ENCODE results near the gene EIPR1. TPM values are rescaled to one million over a fixed set of nuclear protein-coding genes. Genes with fewer than 3 reads are reported as not detected.

Gene EIPR1
- total RNA-seq, 1 experiment from 2014 or later: 27.8 TPM

DNA sequence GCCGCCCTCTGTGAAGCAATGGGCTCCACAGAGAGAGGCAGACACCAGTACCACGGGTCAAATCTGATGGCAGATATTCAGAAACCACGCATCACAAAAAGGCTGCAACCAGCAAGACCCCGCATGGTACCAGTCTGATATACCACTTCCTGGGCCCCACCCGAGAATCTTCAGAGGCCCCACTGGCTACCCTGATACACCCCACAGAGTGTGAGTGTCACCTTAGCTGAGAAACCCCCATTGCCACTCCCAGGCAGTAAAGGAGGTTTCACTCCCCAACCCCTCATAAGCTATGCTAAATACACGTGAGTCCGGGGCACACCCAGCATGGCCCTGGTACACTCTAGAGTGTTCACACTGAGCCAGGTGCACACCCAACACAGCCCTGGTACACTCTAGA is 160.0 kb downstream of the EIPR1 start:
- Mint-ChIP-seq H3K4me1 (peaks cover 7 to 13% of the 10 kb centered on the region in 2 experiments), H3K9me3 (peaks cover 15 to 16% of the 10 kb centered on the region in 2 experiments), H3K27me3 (ENCODE audit: low read depth) (no peaks in the 10 kb centered on the region), H3K36me3 (ENCODE audit: insufficient read depth in 1 of 3, low read depth in 3 of 3) (peaks cover 16 to 18% (median 17%) of the 10 kb centered on the region in 3 experiments), H3K4me3 (no peak overlapping the region), H3K27ac (no peak overlapping the region)
- Histone ChIP-seq H3K18ac (ENCODE audit: insufficient read length, low read depth, low read length) (no peak overlapping the region), H3K4me1 (ENCODE audit: insufficient read depth, low read length) (no peaks in the 10 kb centered on the region; the same call in 1 of the 2 replicates), H4K20me1 (ENCODE audit: control insufficient read depth, insufficient read depth, insufficient read length) (no peaks in the 10 kb centered on the region), H3K23ac (ENCODE audit: insufficient read length, low read depth, low read length) (no peak overlapping the region), H2BK5ac (ENCODE audit: insufficient read length, low read length) (no peak overlapping the region), H3K9me3 (ENCODE audit: control insufficient read depth, low read depth, low read length) (peaks cover 7% of the 10 kb centered on the region), H2BK15ac (ENCODE audit: low read depth, low read length) (no peak overlapping the region), H4K5ac (ENCODE audit: insufficient read length, low read depth, low read length) (no peak overlapping the region), H3K4ac (ENCODE audit: low read depth, low read length) (no peak overlapping the region), H3K4me2 (ENCODE audit: insufficient read depth, insufficient read length, low read length) (no peak overlapping the region), H3K9ac (ENCODE audit: extremely low read depth, insufficient read length, low read length) (no peak overlapping the region), H2BK12ac (ENCODE audit: insufficient read length, low read depth, low read length) (no peak overlapping the region), H2BK120ac (ENCODE audit: low read depth, low read length, poor library complexity, severe bottlenecking) (no peak overlapping the region), H3K23me2 (ENCODE audit: insufficient read length, low read depth, low read length, poor library complexity, severe bottlenecking) (no peaks in the 10 kb centered on the region), H3K56ac (ENCODE audit: insufficient read length, low read depth, low read length) (no peak overlapping the region), H3K14ac (ENCODE audit: insufficient read depth, low read length) (no peak overlapping the region), H3K79me1 (ENCODE audit: insufficient read depth, low read depth, low read length, poor library complexity, severe bottlenecking) (no peaks in the 10 kb centered on the region), H2AK5ac (ENCODE audit: insufficient read length, low read length) (no peak overlapping the region), H2BK20ac (ENCODE audit: low read depth, low read length, poor library complexity, severe bottlenecking) (no peak overlapping the region), H2AFZ (ENCODE audit: low read length) (no peak overlapping the region), H3T11ph (ENCODE audit: low read length) (no peak overlapping the region), H3K27ac (ENCODE audit: insufficient read length, low read depth, low read length) (no peak overlapping the region), H4K8ac (replicated peaks; ENCODE audit: insufficient read length, low read depth, low read length) (no peak overlapping the region), H4K91ac (ENCODE audit: insufficient read length, low read depth, low read length) (no peak overlapping the region), H3K27me3 (ENCODE audit: insufficient read depth, low read length) (no peaks in the 10 kb centered on the region), H3K79me2 (ENCODE audit: insufficient read depth, low read length) (no peaks in the 10 kb centered on the region)
- WGBS (ENCODE audit: extremely low coverage, insufficient read length, low lambda C conversion rate): no CpG with 5 or more reads among the region's 7 CpGs
- no peak for TF ChIP-seq CTCF (conservative IDR thresholded peaks at IDR 0.05)
- DNase-seq: no peak
